GM19328 (cell line): Measurements from ENCODE around the gene SIRT5.

Experiments
- ATAC-seq: cut with Tn5 transposase; IDR thresholded peaks from one replicate; pipeline ENCODE4 v1.9.1; 2021; ENCODE audit warnings: mild to moderate bottlenecking, moderate library complexity; ENCODE audit not compliant: unreplicated experiment

Gene SIRT5

GRCh38 chr6:13550656-13551055, 23.7 kb upstream of the SIRT5 start:
- ATAC-seq = no peak

DNA sequence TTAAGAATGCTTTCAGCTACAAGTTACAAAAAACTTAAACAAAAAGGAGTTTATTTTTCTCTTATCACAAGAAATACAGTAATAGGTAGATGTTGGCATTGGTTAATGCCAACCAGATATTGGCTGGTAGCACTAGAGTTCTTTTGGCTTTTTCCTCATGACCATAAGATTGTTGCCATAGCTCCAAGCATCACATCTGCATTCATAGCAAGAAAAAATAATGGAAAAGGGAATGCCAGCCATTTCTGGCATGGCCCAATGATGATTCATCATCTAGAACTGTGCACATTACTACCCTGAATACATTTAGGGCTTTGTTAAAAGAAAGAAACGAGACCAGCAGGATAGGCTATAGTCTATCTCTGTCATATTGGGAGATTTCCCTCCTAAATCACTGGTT, 20.8 kb upstream of the SIRT5 start:
- no peak for ATAC-seq

GRCh38 chr6:13554929-13555333, 19.5 kb upstream of the SIRT5 start:
- ATAC-seq = no peak

DNA sequence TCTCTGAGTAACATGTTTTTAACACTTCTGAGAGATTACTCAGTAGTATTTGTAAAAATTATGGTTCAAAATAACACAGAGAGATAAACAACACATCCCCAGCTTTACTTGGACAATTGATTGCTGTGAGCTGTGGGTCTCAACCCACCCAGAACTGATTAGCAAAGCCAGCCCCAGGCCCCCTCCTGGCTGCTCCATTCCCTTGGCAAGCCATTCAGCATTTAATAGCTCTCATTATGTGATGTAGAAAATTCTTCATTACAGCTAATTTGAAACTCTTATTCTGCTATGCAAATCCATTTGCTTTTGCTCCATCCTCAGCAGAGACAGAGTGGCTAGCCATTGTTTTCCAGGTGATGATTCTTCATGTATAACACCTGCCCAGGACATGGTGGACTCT, 16.6 kb upstream of the SIRT5 start:
- ATAC-seq = no peak

DNA sequence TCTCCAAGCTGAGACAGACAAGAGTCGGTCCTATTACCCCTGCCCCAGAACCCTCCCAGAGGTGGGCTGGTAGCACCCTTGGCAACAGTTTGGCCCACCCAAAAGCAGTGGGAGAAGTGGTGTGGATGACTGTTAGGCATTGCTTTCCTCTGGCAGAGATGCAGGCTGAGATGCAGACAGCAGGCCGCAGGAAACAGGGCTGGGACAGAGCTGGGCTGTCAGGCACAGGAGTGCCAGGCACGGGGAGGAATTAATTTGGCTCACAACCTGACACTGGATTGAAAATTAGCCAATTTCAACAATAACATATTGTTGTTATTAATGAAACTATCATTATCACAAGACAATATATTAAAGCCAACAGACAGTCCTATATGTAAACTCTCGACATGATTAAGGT, 15.7 kb upstream of the SIRT5 start:
- no peak for ATAC-seq

GRCh38 chr6:13559251-13559650, 15.2 kb upstream of the SIRT5 start:
- no peak for ATAC-seq

- ATAC-seq = no peak
Measured at GRCh38 chr6:13559968-13560650, 14.3 kb upstream of the SIRT5 start.

DNA sequence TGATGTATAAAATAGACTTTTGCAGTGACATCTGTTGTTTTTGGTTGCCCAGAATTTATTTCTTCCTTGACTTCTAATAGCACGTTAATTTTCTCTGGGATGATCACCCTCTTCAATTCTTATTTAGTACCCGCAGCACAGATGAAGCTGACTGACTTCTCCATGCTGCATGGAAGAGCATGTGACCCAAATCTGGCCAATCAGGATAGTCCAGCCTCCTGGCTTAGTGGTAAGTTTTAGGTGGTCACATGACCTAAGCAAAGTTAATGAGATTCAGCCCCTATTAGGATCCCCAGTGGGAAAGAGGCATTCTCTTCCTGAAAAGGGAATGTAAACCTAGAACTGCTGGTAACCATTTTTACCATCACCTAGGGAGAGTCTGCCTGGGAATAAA, 13.8 kb upstream of the SIRT5 start:
- ATAC-seq = no peak

DNA sequence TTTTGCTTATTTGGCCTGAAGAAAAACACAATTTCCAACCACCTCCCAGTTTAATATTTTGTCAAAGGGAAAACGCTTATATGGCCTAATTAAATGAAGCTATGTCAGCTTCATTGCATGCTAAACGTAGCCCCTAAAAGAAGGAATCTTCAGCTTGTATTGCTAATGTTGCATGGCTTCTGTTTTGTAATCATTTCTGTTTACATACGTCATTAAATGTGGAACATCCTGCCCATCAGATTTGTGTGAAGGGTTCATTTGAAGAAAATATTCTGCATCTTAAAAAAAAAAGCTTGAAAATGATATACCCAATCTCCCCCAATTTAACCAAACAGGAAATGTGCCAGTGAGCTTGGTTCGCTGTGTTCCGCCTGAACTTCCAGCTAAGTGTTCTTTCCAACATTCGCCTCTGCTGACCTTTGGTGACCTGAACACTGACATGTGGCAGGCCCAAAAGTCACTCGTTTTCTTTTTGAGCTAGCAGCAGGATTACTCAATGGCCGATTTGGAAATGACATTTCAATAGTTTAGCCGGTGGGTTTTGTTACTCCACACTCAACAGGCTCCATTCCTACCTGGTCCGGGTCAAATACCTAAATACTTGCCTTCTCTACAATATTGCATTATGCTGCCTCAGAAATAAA, 12.7 kb upstream of the SIRT5 start:
- ATAC-seq = no peak

- ATAC-seq = no peak
Measured at GRCh38 chr6:13563009-13563408, 11.4 kb upstream of the SIRT5 start.

GRCh38 chr6:13565921-13566320, 8.5 kb upstream of the SIRT5 start:
- ATAC-seq = no peak

DNA sequence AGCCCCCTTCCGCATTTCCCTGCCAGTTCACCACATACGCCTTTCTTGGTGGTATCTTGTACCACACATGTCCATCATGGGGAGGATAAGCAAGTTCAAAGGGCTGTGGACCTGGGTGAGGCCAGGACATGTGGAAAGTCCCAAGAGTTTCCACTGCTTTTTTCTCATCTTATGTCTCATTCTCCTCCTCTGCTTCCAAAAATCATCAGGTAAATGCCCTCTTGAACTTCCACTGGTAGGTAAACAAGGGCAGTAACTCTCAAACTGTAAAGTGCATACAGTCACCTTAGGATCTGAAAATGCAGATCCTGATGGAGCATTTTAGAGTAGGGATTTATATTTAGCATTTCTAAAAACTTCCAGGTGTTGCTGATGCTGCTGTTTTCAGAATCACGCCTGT, 7.9 kb upstream of the SIRT5 start:
- no peak for ATAC-seq

DNA sequence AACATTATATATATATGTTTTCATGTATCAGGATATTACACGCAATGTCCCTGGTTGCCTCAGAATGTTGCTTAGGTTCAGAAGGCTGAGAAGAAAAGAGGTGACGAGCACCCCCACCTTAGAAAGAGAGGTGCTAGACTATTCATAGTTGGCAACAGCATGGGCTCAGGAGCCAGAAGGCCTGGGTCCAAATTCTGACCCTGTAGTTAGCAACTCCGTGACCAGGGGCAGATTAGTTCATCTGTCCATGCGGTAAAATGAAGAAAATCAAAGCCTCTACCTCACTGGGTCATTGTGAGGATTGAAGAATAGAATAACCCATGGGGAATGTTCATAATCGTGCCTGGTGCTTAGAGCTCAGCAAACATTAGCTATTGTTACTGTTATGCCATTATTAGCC, 5.4 kb upstream of the SIRT5 start:
- ATAC-seq = no peak

- ATAC-seq = no peak
Measured at GRCh38 chr6:13572240-13572639, 2.2 kb upstream of the SIRT5 start.

- ATAC-seq = no peak
Measured at GRCh38 chr6:13572951-13573654, 1.3 kb upstream of the SIRT5 start.

DNA sequence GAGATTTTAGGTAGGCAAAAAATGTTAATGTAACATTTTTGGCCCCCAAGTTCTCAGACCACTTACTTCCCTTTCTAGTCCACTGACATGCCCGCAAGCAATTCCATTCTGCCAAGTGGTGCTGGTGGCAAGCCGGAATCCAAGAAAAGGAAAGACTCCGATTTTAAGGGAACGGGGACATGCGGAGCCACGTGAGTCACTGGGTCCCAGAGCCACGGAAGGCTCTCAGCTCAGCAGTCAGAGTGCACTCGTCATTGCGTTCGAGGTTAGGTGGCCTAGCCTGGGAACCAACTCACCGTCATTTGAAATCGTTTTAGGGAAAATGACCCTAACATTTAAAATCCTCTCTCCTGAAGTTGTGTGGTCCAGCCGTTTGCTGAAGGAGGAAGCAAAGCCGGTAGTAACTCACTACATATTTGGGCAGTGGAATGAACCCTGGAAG, 711 bp upstream of the SIRT5 start:
- no peak for ATAC-seq

DNA sequence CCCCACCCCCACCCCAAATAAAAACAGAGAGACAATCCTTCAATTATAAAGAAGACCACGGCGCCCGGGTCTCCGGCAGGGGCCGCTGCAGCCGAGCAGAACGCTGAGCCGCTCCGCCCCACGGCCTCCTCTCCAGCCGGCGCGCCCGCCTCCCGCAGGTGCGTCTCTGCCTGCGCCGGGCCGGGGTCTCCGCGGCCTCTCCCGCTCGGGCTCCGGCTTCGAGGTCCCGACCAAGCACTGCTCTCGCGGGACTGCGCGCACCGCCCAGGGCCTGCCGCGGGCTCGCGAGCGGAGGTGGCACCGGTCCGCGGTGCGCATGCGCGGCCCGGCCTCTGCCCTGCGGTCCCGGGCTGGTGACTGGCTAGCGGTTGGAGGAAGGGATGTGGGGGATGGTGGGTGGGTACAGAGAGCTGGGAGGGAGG, 241 bp upstream of the SIRT5 start:
- peak; percentile 77 for ATAC-seq

- no peak for ATAC-seq
Measured at GRCh38 chr6:13575377-13575775, 975 bp downstream of the SIRT5 start.

- ATAC-seq = no peak
Measured at GRCh38 chr6:13576017-13576416, 1.6 kb downstream of the SIRT5 start.

DNA sequence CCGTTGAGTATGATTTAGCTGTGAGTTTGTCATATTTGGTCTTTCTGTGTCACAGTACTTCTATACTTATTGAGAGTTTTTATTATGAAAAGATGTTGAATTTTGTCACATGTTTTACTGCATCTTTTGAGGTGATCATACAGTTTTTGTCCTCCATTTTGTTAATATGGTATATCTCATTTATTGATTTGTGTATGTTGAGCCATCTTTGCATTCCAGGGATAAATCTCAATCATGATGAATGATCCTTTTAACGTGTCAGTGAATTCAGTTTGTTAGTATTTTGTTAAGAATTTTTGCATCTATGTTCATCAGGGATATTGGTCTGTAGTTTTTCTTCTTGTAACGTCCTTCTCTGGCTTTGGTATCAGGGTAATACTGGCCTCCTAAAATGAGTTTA, 3.5 kb downstream of the SIRT5 start:
- no peak for ATAC-seq

DNA sequence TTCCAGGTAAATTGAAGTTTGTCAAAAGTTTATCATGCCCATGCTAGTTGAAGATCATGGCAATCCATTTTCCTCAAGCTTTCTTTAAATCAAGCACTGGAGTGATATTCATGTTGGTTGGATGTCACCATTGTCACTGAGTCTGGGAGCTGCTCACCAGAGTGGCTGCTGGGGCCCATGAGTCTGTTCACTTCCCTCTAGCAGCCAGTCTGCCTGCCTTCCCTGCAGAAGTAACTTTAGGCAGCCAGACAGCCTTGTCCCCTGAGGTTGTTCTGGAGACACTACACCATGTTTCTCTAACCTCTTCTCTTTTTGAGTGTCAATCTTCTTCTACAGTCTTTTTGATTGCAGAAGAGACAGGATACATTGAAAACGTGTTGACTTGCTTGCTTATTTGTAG, 5.5 kb downstream of the SIRT5 start:
- no peak for ATAC-seq

DNA sequence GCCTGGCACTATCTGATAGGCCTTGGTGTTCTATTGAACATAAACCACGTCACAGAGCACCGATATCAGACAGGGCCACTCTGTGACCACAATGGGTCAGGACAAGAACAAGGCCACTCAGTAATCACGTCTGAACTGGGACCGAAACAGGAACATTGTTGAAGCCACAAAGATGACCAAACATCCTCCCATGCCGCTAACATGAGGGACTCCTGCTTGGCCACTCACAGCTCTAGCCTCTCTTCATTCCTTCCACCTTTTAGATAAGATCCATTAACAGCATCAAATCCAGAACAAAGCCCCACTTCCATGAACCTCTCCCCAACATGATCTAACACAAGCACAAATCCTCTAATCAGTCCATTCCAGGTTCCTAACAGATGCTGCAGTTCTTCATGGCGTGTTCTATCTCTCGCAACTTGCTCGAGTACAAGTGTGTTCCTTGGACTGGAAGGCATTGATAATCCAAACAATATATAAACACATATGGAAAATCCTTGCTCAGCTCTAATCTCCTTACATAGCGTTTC, 7.4 kb downstream of the SIRT5 start:
- ATAC-seq = no peak
